IPS-NIHi11 (cell line): Measurements from ENCODE around the gene ST7.

Experiments used
- DNase-seq: peaks from one replicate; pipeline ENCODE4 v3.0.0; 2012; ENCODE audit warnings: mixed read lengths, low spot score

The ST7 gene

GRCh38 chr7:117274951-117275350, 321.6 kb downstream of the ST7 start:
- no peak for DNase-seq

- DNase-seq = no peak
Measured at GRCh38 chr7:117277576-117277975, 324.3 kb downstream of the ST7 start.

GRCh38 chr7:117278040-117278439, 324.7 kb downstream of the ST7 start:
- DNase-seq = no peak

- DNase-seq = no peak
Measured at GRCh38 chr7:117279203-117279602, 325.9 kb downstream of the ST7 start.
